Measurements from ENCODE around the gene PRDM16. TPM values are rescaled to one million over a fixed set of nuclear protein-coding genes. Genes with fewer than 3 reads are reported as not detected.

Gene PRDM16
- total and polyA plus RNA-seq, 2 of the 8 experiments (the other 6 are each of a cell fraction or from before 2014, with no cell fraction given) = 0.39 to 0.43 TPM

GRCh38 chr1:3379934-3380333 lies 310.9 kb downstream of the PRDM16 start:
- H3K9me3 ChIP-seq (ENCODE audit: insufficient read depth in 2 of 2, low read depth in 1 of 2, low read length in 1 of 2) = no peaks in the 10 kb centered on the region
- H2BK120ac ChIP-seq (replicated peaks; ENCODE audit: low read depth, low read length) = no peak overlapping the region
- no peaks in the 10 kb centered on the region for H3K36me3 ChIP-seq (ENCODE audit: control insufficient read depth in 2 of 4, insufficient read depth in 4 of 4, low read length in 3 of 4)
- H3K18ac ChIP-seq (ENCODE audit: extremely low read depth, low read length) = no peak overlapping the region
- H2BK20ac ChIP-seq (ENCODE audit: low read length) = no peak overlapping the region
- no peak overlapping the region for H3K56ac ChIP-seq (replicated peaks; ENCODE audit: insufficient read length, low read depth, low read length)
- no peak overlapping the region for H3K4me3 ChIP-seq (ENCODE audit: extremely low read depth in 1 of 4, insufficient read depth in 2 of 4, low read depth in 3 of 4, low read length in 4 of 4)
- no peak overlapping the region for H3K4ac ChIP-seq (replicated peaks; ENCODE audit: insufficient read length, low read depth, low read length)
- no peaks in the 10 kb centered on the region for H3K23me2 ChIP-seq (ENCODE audit: low read depth, low read length)
- 92% methylated on average over 5 of the region's 6 CpGs; no CpG with 5 or more reads in 1 of the 2 experiments for WGBS, 2 experiments (ENCODE audit: extremely low coverage in 1 of 2, insufficient coverage in 1 of 2, insufficient read length in 1 of 2, insufficient replicate concordance in 2 of 2, low coverage in 1 of 2, low lambda C conversion rate in 2 of 2, missing lambda C conversion rate in 1 of 2)
- H3K79me1 ChIP-seq (ENCODE audit: low read depth, low read length) = no peaks in the 10 kb centered on the region
- no peak overlapping the region for H3K9ac ChIP-seq (replicated peaks in 1 of 4; ENCODE audit: extremely low read depth in 1 of 4, low read depth in 3 of 4, low read length in 3 of 4)
- H3K27ac ChIP-seq (ENCODE audit: low read depth, low read length) = no peak overlapping the region
- no peaks in the 10 kb centered on the region for H3K4me1 ChIP-seq (replicated peaks in 1 of 4; ENCODE audit: control insufficient read depth in 3 of 4, insufficient read depth in 4 of 4, low read length in 3 of 4)
- no peak overlapping the region for H3K14ac ChIP-seq (ENCODE audit: insufficient read length)
- no peak overlapping the region for H3K4me2 ChIP-seq (ENCODE audit: insufficient read depth in 1 of 2, low read depth in 2 of 2, low read length in 2 of 2)
- DNase-seq (ENCODE audit: low read depth in 1 of 2, low spot score in 2 of 2) (no peak), FAIRE-seq (no peak)
- H4K8ac ChIP-seq (ENCODE audit: extremely low read depth, insufficient read depth, low read length) = no peak overlapping the region
- no peak overlapping the region for H2AK5ac ChIP-seq (ENCODE audit: low read depth, low read length)
- H2BK15ac ChIP-seq (ENCODE audit: low read length) = no peak overlapping the region
- no peak overlapping the region for H2AFZ ChIP-seq (ENCODE audit: low read length)
- H4K5ac ChIP-seq (ENCODE audit: insufficient read length, low read depth, low read length) = no peak overlapping the region
- H3K79me2 ChIP-seq (ENCODE audit: control insufficient read depth in 1 of 2, insufficient read depth in 2 of 2, low read length in 2 of 2) = no peaks in the 10 kb centered on the region
- H3K23ac ChIP-seq (ENCODE audit: insufficient read length) = no peak overlapping the region
- 0 out of 7 replicates have a peak, but pooled peaks cover 0 to 2% (median 0%) of the 10 kb centered on the region in 4 experiments for H3K27me3 ChIP-seq (replicated peaks in 1 of 4; ENCODE audit: control insufficient read depth in 3 of 4, extremely low read depth in 1 of 4, insufficient read depth in 3 of 4, low read length in 3 of 4)
- CTCF ChIA-PET (ENCODE audit: partially characterized antibody) = no interaction called here
- TF ChIP-seq CREB1 (IDR thresholded peaks at IDR 0.05) = no peak
- no peak for TF ChIP-seq CTBP2 (IDR thresholded peaks at IDR 0.05; ENCODE audit: borderline replicate concordance, insufficient read depth, insufficient read length, low read length)
- no peak for TF ChIP-seq CBX5 (IDR thresholded peaks at IDR 0.05; ENCODE audit: low read depth, low read length)
- no peak for TF ChIP-seq POLR2AphosphoS5 (IDR thresholded peaks at IDR 0.05; ENCODE audit: low read depth, low read length)
- TF ChIP-seq FOSL1 (IDR thresholded peaks at IDR 0.05; ENCODE audit: insufficient read depth, low read depth, low read length) = no peak
- TF ChIP-seq JUND (IDR thresholded peaks at IDR 0.05; ENCODE audit: low read length) = no peak
- H4K91ac ChIP-seq (replicated peaks; ENCODE audit: insufficient read length, low read length) = no peak overlapping the region
- H2BK5ac ChIP-seq (ENCODE audit: low read depth, low read length) = no peak overlapping the region
- no peak overlapping the region for H2BK12ac ChIP-seq (ENCODE audit: low read depth, low read length)
- no peaks in the 10 kb centered on the region for H4K20me1 ChIP-seq (replicated peaks in 1 of 2; ENCODE audit: control insufficient read depth in 1 of 2, insufficient read depth in 2 of 2, low read length in 2 of 2)
- POLR2A ChIA-PET (ENCODE audit: partially characterized antibody) = no interaction called here

Measured in H1 (cell line).